Pons (tissue), 1 donor: ENCODE results near the gene OPA1.

Source experiments
- DNase-seq: peaks from one replicate; pipeline ENCODE4 v3.0.0-alpha.2; 2016; ENCODE audit warnings: low spot score

OPA1 gene

DNA sequence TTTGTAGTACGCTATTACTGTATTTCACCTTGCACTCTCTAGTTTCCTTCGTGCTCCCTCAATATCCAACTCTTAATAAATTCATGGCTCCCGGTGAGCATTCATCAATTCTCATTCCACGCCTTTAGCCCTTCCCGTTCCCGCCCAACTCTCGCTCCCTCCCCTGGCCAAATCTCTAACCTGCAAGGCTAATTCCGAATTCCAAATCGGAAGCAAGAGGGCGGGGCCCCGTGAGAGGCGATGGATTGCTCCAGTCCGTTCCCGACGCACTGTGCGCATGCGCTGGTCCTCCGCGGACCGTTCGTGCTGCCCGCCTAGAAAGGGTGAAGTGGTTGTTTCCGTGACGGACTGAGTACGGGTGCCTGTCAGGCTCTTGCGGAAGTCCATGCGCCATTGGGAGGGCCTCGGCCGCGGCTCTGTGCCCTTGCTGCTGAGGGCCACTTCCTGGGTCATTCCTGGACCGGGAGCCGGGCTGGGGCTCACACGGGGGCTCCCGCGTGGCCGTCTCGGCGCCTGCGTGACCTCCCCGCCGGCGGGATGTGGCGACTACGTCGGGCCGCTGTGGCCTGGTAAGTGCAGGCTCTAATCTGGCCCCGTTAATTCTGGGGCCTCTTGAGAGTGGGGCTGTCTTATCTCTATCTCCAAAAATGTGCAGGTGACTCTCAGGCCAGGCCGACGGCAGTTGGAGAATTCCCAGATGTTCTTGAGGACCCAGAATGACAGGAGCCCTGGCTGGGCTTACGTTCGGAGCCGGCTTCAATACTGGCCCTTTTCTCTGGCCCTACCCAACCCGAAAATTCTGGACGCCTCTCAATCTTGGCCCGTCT is at the start of gene OPA1:
Gene OPA1 (plus strand): TSS at position 368 of the 827 bp plus-strand sequence. CDS start 170 bp downstream, at position 538.
- peak; percentile 96 for DNase-seq

GRCh38 chr3:193544289-193544688 is 48.7 kb upstream of the OPA1 start:
- DNase-seq: no peak

DNA sequence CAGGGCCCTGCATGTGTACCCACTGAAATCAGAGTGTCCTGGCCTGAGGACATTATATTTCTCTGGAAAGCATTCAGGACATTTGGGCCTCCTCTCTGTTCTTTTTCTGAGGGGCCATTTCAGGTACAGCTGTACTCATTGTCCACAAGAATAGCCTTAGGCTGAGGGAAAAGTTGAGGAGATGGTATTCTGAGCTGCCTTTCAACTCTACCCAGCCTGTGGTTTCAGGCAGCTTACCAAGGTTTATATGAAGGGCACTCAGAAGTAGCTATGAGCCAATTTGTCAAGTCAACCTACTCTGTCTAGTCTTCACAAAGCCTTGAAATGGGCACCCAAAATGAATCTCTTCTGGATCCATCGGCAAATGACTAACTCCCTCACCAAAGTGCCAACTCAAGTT is 47.7 kb upstream of the OPA1 start:
- no peak for DNase-seq

GRCh38 chr3:193546129-193546528 is 46.9 kb upstream of the OPA1 start:
- no peak for DNase-seq

DNA sequence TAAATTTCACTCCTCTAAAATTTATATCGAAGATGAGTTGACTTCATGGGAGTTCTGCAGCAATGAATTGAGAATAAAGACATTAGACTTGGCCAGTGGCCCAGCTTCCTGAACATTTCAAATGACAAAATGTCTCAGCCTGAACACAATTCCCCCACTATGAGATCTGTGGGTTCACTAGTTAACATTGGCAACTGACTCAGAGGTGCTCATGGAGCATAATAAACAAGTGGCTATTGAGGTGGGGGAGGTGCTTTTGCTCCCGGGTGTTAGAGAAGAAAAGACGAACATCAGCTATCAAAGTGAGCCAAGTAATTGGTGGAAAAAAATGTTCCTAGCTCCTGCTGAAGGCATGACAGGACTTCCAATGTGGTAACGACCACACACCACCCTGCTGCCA is 44.6 kb upstream of the OPA1 start:
- DNase-seq: peak; percentile 82

DNA sequence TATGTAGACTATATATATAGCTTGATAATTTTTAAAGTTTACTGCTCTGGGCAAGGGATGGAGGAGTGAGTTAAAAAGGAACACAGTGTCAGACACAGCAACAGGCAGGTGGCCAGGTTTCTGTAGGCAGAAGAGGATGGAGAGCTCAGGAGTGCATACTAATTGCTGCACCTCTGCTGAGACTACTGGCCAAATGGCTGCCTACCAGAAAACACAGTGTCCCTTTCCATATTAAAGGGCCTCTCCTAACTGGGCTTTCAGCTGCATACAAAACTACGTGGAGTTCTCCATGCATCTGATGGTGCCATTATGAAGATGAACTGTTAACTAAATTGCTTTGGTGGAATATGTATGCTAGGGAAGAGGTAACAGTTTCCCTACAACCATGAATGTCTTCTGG is 40.1 kb upstream of the OPA1 start:
- peak; percentile 43 for DNase-seq

- no peak for DNase-seq
These were observed 39.4 kb upstream of the OPA1 start for GRCh38 chr3:193553586-193553985.

DNA sequence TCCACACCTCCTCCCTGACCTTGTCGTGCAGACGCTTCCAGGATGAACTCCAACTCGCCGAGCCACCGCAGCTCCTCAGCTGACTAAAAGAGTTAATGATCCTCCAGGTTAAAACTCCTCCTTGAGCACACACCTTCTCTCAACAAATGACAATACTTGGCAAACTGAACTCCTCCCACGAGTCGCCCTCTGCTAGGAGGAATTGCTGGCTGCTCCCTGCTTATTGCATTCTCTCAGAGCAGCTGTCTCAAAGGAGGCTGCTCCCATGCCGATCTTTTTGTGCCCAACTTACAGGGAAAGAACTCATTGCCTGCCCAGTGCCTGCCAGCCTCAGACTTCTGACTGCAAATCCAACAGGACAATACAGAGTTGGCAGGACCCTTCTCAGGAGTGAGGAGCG is 38.2 kb upstream of the OPA1 start, which contains the start of gene ATP13A4:
Gene ATP13A4 (minus strand): TSS at position 85 of the 400 bp plus-strand sequence. CDS start 96 bp downstream, outside the sequence.
- peak; percentile 31 for DNase-seq

DNA sequence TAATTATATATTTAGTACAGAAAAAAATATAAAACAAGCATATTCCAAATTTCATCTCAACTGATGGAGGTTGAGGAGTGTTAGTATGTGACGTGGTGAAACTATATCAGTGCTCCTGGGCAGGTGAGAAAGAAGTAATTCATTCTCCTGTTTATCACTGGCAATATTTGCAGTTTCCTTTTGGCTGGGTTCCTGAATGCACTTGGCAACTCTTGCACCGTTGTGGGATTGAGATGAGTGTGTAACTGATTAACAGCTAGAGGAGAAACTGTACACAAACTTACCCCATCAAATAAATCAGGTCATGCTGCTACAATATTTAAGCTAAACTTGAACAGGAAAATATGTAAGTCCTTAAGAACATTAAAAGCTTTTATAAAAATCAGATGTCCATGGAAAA is 36.2 kb upstream of the OPA1 start:
- DNase-seq: no peak

GRCh38 chr3:193559100-193559499 is 33.9 kb upstream of the OPA1 start:
- DNase-seq: no peak

DNA sequence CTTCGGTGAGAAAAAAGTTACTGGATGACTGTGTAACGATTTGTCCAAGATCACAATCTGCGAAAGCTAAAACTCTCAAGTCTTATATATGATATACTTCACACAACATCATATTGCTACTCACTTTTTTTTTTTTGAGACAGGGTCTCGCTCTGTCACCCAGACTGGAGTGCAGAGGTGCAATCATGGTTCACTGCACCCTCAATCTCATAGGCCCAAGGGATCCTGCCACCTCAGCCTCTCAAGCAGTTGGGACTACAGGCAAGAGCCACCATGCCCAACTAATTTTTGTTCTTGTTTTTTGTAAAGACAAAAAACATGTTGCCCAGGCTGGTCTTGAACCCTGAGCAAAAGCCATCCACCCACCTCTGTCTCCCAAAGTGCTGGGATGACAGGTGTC is 32.9 kb upstream of the OPA1 start:
- no peak for DNase-seq

GRCh38 chr3:193560870-193561269 is 32.1 kb upstream of the OPA1 start:
- DNase-seq: peak; percentile 56

GRCh38 chr3:193563426-193563825 is 29.6 kb upstream of the OPA1 start:
- no peak for DNase-seq

- DNase-seq: no peak
These were observed 29.0 kb upstream of the OPA1 start for GRCh38 chr3:193564012-193564411.

GRCh38 chr3:193569119-193569518 is 23.9 kb upstream of the OPA1 start:
- no peak for DNase-seq

GRCh38 chr3:193572426-193572908 is 20.5 kb upstream of the OPA1 start:
- DNase-seq: peak; percentile 84

DNA sequence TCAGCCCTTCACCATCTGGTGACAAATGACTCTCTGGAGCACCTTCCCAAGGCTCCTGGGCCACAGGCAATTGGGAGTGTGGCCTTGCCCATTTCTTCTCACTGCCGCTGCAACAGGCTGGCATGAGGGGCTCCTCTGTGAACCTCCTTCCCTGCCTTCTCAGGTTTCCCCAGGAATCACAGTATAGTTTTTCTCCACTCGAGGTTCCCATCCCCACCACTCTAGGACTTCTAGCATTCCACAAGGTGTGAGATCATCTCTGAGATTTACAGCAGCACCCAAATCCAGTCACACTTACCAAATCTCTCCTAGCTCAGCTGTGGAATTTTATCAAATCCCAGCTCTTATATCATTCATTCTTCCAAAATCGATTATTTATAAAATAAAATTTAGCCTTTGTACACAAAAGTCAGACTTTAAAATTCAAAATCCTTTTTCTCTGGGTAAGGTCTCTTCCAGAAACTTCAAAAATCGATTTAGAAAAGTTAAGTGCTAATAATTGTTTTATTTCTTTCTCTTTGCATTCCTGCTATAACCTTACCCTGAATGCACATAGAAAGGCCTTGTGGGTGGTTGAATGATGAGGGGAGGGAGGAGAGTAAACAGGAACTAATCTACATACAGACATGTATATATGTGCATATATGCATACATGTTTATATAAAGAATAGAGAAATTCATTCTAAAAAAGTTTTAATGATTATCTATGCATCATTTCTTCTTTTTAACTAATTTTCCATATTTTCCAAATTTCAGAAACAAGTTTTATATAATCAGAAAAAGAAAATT is 19.4 kb upstream of the OPA1 start:
- no peak for DNase-seq

- no peak for DNase-seq
These were observed 18.4 kb upstream of the OPA1 start for GRCh38 chr3:193574488-193575070.

DNA sequence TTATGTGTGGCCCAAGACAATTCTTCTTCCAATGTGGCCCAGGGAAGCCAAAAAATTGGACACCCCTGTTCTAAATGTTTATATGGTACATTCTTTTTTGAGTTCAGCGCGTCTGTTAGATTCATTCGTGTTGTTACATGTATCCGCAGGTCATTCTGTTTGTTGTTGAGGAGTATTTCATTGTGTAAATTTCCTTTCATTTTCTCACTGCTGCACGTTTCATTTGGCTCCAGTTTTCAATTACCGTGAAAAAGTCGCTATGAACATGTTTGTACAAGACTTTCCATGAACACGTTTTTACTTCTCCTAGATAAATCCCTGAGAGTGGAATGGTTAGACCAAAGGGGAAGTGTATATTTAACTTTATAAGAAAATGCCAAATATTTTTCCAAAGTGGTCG is 7.5 kb upstream of the OPA1 start:
- no peak for DNase-seq

GRCh38 chr3:193586526-193586925 is 6.5 kb upstream of the OPA1 start:
- DNase-seq: no peak

GRCh38 chr3:193589129-193589528 is 3.9 kb upstream of the OPA1 start:
- DNase-seq: no peak

GRCh38 chr3:193589616-193590015 is 3.4 kb upstream of the OPA1 start:
- DNase-seq: no peak
